Measurements from ENCODE around the gene DCAF15.

The DCAF15 gene

DNA sequence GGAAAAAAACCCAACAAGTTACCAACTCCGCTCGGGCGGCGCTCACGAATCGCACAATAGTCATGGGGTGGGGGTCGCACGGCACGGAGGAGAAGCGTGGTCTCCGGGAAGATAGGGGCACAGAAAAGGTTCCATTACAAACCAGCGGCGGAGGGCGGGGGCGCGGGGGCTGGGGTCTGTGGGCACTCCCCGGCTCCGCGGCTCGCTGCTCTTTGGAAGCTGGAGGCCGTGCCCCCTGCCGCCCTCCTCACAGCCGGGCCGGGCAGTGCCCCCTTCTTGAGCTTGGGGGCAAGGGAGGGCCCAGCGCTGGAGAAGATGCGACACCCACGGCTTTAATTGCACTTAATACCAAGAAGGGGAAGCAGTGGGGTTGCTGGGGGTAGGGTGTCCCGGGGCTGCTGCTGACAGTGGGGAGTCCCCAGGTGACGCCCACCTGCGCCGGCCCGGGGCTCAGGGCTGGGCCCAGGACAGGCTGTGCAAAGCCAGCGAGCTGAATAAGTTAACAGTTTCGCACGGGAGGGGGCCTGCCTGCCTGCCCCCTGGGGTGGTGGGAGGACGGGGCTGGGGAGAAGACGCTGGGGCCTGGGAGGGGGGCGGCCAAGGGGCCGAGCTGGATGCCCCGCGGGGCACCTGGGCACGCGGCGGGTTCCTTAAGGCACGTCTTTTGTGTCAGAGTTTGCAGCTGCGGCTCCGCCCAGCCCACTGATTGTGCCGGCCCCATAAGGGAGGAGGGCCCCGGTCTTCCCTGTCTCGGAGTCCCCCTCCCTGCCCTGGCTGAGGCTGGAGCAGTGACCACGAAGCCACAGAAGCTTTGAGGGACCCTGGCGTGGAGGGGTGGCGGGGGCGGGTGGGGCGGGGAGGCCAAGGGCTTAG lies 9.8 kb downstream of the DCAF15 start:
- TF ChIP-seq, protein P1, sequence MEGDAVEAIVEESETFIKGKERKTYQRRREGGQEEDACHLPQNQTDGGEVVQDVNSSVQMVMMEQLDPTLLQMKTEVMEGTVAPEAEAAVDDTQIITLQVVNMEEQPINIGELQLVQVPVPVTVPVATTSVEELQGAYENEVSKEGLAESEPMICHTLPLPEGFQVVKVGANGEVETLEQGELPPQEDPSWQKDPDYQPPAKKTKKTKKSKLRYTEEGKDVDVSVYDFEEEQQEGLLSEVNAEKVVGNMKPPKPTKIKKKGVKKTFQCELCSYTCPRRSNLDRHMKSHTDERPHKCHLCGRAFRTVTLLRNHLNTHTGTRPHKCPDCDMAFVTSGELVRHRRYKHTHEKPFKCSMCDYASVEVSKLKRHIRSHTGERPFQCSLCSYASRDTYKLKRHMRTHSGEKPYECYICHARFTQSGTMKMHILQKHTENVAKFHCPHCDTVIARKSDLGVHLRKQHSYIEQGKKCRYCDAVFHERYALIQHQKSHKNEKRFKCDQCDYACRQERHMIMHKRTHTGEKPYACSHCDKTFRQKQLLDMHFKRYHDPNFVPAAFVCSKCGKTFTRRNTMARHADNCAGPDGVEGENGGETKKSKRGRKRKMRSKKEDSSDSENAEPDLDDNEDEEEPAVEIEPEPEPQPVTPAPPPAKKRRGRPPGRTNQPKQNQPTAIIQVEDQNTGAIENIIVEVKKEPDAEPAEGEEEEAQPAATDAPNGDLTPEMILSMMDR (IDR thresholded peaks at IDR 0.05; ENCODE audit: extremely low read depth, missing control alignments) = no peak
- no peak for DNase-seq (ENCODE audit: low spot score)

DNA sequence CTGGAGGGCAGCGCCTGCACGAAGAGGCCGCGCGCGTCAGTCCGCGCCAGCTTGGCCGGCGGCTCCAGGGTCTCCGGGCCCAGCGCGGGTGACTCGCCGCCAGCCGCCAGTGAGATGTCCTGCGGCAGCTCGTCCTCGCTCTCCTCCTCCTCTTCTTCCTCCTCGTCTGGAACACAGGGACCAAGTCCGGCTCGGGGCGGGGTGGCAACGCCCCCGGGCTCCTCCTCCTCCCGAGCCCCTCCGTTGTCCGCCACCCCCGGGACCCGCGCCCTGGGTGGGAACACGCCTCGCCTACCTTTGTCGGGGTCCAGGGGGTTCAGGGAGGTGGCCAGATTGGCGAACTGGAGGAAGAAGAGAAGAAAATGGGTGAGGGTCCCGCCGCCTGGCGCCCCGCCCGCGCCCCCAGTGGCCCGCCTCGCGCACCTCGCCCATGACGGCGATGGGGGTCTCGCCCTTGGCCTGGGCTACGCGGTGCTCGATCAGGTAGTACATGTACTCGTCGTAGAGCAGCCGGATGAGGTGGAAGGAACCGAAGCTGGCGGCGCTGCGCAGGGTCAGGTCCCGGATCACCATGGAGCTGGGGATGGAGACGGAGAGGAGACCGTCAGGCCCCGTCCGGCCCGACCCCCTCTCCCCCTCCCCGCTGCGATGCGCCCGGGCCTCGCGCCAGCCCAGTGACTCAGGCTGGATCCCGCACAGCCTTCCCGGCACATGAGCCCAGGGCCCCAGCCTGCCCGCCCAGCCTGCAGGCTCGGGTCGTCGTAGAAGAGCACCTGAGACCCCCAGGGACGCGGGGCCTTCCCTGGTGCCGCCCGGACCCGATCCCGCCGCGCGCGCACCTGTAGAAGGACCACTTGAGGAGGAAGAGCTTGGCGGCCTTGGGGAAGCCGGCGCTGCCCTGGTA lies 10.6 kb downstream of the DCAF15 start:
- TF ChIP-seq, protein P1 (IDR thresholded peaks at IDR 0.05; ENCODE audit: extremely low read depth, missing control alignments) = no peak
- DNase-seq (ENCODE audit: low spot score) = no peak

- TF ChIP-seq, protein P1 (IDR thresholded peaks at IDR 0.05; ENCODE audit: extremely low read depth, missing control alignments) = no peak
- DNase-seq (ENCODE audit: low spot score) = no peak
These were observed 11.3 kb downstream of the DCAF15 start for GRCh38 chr19:13963603-13964105.

- DNase-seq (ENCODE audit: low spot score) = no peak
These were observed 12.5 kb downstream of the DCAF15 start for GRCh38 chr19:13964776-13965175.

DNA sequence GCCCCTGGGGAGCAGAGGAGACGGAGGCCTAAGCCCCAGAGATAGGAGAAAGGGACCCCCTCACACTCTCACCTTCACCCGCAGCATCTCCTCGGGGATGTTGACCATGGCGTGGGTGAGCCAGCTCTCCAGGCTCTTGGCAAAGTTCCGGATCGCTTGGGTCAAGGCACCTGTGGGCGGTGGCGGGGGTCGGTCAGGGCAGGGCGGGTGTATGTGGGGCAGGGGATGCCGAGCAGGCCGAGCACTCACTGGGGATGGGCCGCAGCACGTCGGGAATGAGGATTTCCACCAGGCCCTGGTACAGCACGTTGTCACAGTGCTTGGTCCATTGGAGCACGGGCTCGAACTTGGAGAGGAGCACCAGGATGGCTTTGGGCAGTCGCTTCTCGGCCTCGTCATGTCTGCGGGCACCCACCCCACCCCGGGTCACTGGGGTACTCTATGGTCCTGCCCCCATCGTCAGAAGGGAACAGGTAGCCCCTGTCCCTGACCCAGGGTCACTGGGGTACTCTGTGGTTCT lies 13.1 kb downstream of the DCAF15 start:
- TF ChIP-seq, protein P1 (IDR thresholded peaks at IDR 0.05; ENCODE audit: extremely low read depth, missing control alignments) = no peak
- DNase-seq (ENCODE audit: low spot score) = no peak

More at GRCh38 chr19:13964776-13965175, 12.5 kb downstream of the DCAF15 start:
- TF ChIP-seq, protein P1 (IDR thresholded peaks at IDR 0.05; ENCODE audit: extremely low read depth, missing control alignments) = no peak

GRCh38 chr19:13965926-13966683 lies 13.8 kb downstream of the DCAF15 start:
- TF ChIP-seq, protein P1 (IDR thresholded peaks at IDR 0.05; ENCODE audit: extremely low read depth, missing control alignments) = no peak
- no peak for DNase-seq (ENCODE audit: low spot score)

Measured in GM20000 (cell line).